Motor neuron (in vitro differentiated cells): Measurements from ENCODE around the gene GPRC5D. TPM values are rescaled to one million over a fixed set of nuclear protein-coding genes. Genes with fewer than 3 reads are reported as not detected.

ENCODE experiments used
- ATAC-seq, 8 experiments: fragments of 200-7000 bp; cut with Tn5 transposase; replicated peaks in 6 of 8; 2 replicates each; pipeline ENCODE4 v1.8.0; 2021; ENCODE audit warnings: mild to moderate bottlenecking in 8 of 8, moderate library complexity in 8 of 8
- H3K27ac ChIP-seq, 2 donors: fragments of 250-450 bp; sonication (Bioruptor Pico); 2 replicates each; pipeline ENCODE4 v1.9.0; 2021; ENCODE audit warnings: antibody characterized with exemption in 2 of 2, mild to moderate bottlenecking in 2 of 2, moderate library complexity in 1 of 2
- H3K4me1 ChIP-seq, 2 donors: fragments of 250-450 bp; sonication (Bioruptor Pico); replicated peaks in 1 of 2; 2 replicates each; pipeline ENCODE4 v1.6.1; 2021; ENCODE audit warnings: antibody characterized with exemption in 2 of 2, mild to moderate bottlenecking in 2 of 2, moderate library complexity in 1 of 2
- H3K4me3 ChIP-seq, 5 donors: fragments of 250-450 bp; sonication (Bioruptor Pico); 2 replicates each; pipeline ENCODE4 v1.9.0; 2021; ENCODE audit warnings: antibody characterized with exemption in 5 of 5, mild to moderate bottlenecking in 5 of 5, moderate library complexity in 4 of 5
- WGBS, 10 experiments: fragments of 450-650 bp; shearing (Covaris generic); methylation state at CpG; one replicate each; pipeline ENCODE4 v1.0.0; 2022; 5-methylcytosine and 5-hydroxymethylcytosine counted together
- in situ Hi-C, 9 experiments: fragments of 400-800 bp; cut with MboI; loops; one replicate each; pipeline ENCODE4 v1.15.0; 2021; ENCODE audit warnings: low sequenced_read_pairs in 9 of 9, low pct_unique_long_range_greater_than_20kb in 2 of 9; ENCODE audit not compliant: unreplicated experiment in 9 of 9
- total RNA-seq, 8 experiments: library from RNA; unstranded; fragments of 300-600 nt; gene quantifications; 2 replicates each; pipeline versions ENCODE4 v1.2.3 to v1.2.4, GENCODE V29; 2022

Gene GPRC5D
- total RNA-seq, 8 experiments from 2014 or later = 0.66 to 4.7 (median 0.88) TPM; not detected in 3

- WGBS, 10 experiments = 63 to 100% (median 100%) methylated on average over 1 to 3 of the region's 5 CpGs; no CpG with 5 or more reads in 3 of the 10 experiments
- Histone ChIP-seq H3K4me3 (no peak overlapping the region), H3K4me1 (peaks cover 7 to 10% of the 10 kb centered on the region in 2 donors), H3K27ac (no peak overlapping the region)
- in situ Hi-C loops = loop anchor here in 7 of 9 experiments (10.0 to 25.0 kb wide), 3 partner anchors 72 to 302 kb away; no protein-coding TSS in a partner anchor
- ATAC-seq = no peak
Observed at GRCh38 chr12:12912711-12913110, 39.3 kb downstream of the GPRC5D start.

DNA sequence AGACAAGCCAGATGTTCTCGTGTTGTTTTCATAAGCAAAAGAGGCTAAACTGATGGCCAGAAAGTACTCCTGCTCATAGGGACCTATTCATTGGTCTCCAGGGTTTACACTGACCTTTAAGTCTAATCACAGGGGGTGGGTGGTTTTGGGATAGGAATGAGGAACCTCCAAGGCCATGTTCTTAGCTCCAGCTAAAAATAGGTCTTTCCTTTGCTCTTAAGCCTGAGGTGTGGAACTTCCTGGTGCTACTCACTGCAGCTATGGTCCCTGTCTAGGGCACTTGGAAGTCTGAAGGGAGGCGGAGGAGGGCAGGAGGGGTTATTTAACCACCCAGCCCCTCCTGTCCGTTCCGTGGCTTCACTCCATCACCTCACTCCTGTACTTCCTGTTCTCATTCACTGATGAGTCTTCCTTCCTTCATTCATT is 42.0 kb downstream of the GPRC5D start:
- in situ Hi-C loops = loop anchor here in 7 of 9 experiments (10.0 to 25.0 kb wide), 4 partner anchors 75 to 305 kb away; no protein-coding TSS in a partner anchor
- Histone ChIP-seq H3K4me1 (no peaks in the 10 kb centered on the region), H3K27ac (no peak overlapping the region), H3K4me3 (no peak overlapping the region)
- 50 to 93% (median 77%) methylated on average over 1 to 4 of the region's 4 CpGs; no CpG with 5 or more reads in 3 of the 10 experiments for WGBS, 10 experiments
- ATAC-seq = no peak

DNA sequence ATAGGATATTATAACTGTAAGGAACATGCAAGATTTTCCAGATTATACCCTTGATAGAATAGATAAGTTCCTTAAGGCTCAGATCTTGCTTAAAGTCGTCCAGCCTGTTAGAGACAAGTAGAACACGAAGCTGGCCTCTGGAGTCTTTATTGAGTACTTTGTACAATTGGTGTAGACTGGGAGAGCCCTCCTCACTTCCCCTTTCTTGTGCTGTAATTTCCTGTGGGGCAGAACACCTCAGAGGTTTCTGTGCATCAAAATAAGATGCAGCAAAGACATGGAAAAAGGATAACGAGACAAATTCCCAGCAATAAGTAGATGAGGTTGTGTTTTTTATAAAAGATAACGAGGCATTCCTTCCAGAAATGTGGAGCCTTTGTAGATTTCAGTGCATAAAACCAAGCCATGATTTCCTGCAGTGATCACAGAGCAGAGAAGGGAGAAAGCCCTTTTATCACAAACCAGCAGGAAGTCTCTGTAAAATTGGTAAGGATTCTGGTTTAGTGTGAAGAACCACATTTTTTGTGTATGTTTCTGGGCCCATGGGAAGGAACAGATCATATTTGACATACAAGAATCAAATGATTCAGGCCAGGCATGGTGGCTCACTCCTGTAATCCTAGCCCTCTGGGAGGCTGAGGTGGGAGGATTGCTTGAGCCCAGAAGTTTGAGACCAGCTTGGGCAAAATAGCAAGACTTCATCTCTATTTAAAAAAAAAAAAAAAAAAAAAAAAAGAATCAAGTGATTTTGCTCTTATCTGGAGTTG is 42.6 kb downstream of the GPRC5D start:
- Histone ChIP-seq H3K4me1 (no peaks in the 10 kb centered on the region), H3K27ac (no peak overlapping the region), H3K4me3 (no peak overlapping the region)
- 40 to 95% (median 67%) methylated on average over 1 to 4 of the region's 4 CpGs; no CpG with 5 or more reads in 2 of the 10 experiments for WGBS, 10 experiments
- in situ Hi-C loops = loop anchor here in 4 of 9 experiments (10.0 to 25.0 kb wide), 2 partner anchors 75 to 303 kb away; no protein-coding TSS in a partner anchor
- no peak for ATAC-seq

DNA sequence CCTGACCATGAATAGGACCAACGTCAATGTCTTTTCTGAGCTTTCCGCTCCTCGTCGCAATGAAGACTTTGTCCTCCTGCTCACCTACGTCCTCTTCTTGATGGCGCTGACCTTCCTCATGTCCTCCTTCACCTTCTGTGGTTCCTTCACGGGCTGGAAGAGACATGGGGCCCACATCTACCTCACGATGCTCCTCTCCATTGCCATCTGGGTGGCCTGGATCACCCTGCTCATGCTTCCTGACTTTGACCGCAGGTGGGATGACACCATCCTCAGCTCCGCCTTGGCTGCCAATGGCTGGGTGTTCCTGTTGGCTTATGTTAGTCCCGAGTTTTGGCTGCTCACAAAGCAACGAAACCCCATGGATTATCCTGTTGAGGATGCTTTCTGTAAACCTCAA is 43.3 kb downstream of the GPRC5D start:
- Histone ChIP-seq H3K4me1 (no peaks in the 10 kb centered on the region), H3K27ac (no peak overlapping the region), H3K4me3 (no peak overlapping the region)
- WGBS, 10 experiments = 82 to 100% (median 93%) methylated on average over 1 to 6 of the region's 12 CpGs; no CpG with 5 or more reads in 2 of the 10 experiments
- in situ Hi-C loops = loop anchor here in 4 of 9 experiments (10.0 to 25.0 kb wide), 2 partner anchors 74 to 304 kb away; no protein-coding TSS in a partner anchor
- ATAC-seq = no peak

- in situ Hi-C loops = loop anchor here in 4 of 9 experiments (10.0 to 25.0 kb wide), 2 partner anchors 73 to 304 kb away; no protein-coding TSS in a partner anchor
- no peaks in the 10 kb centered on the region for H3K4me1 ChIP-seq
- H3K4me3 ChIP-seq = no peak overlapping the region
- no peak for ATAC-seq
- WGBS, 10 experiments = 80 to 100% (median 88%) methylated on average over 1 to 14 of the region's 14 CpGs; no CpG with 5 or more reads in 5 of the 10 experiments
- no peak overlapping the region for H3K27ac ChIP-seq
Observed at GRCh38 chr12:12908252-12908651, 43.7 kb downstream of the GPRC5D start.

- no peak overlapping the region for H3K4me3 ChIP-seq
Observed at GRCh38 chr12:12907552-12907951, 44.4 kb downstream of the GPRC5D start.

DNA sequence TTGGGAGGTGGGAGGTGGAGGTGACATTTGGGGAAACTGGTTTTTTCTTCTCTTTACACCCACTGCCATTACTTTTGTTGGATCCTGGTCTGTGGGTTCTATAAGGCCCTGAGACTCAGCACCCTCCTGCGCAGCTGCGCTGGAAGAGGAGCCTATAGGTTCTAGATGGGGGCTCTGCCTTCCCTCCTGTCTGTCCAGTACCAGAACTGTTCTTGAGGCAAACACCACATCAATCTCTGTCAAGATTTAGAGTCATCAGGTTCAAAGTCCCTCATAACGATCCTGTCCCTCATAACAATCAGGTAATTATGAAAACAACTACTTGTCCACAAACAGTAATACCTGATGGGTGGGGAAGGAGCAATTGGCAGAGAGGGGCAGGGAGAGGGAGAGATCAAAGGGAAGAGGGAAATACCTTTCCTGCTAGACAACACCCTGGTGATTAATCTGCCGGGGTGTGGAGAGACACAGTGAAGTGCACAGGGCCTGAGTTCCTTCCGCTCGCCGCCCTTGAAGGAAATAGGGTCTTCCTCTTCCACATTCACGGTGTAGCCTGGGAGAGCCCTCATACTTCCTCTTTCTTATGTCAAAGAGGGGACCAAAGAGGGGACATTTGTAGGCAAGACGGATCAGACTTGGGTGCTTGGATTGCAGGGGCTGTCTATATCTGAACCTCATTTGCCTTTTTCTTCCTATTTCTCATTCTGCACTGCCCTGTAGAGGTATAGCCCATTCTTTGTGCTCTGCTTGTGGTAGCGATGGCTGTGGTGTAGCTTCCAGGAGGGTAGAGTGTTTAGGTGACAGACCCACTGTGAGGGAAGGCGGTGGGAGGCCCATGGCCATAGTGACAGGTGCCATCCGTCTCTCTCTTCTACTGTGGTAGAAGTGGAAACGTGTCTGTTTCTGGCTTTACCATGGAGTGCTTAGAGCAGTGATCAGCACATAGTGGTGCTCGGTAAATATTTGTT is 48.0 kb downstream of the GPRC5D start:
- Histone ChIP-seq H3K4me1 (peaks cover 0 to 5% of the 10 kb centered on the region in 2 donors), H3K4me3 (no peak overlapping the region), H3K27ac (no peak overlapping the region)
- WGBS, 10 experiments = 70 to 100% (median 88%) methylated on average over 1 to 12 of the region's 14 CpGs; no CpG with 5 or more reads in 2 of the 10 experiments
- in situ Hi-C loops = loop anchor here in 4 of 9 experiments (10.0 to 25.0 kb wide), 2 partner anchors 69 to 308 kb away; no protein-coding TSS in a partner anchor
- peak in 1 of 8 experiments; percentile 15 for ATAC-seq

More at GRCh38 chr12:12907552-12907951, 44.4 kb downstream of the GPRC5D start:
- in situ Hi-C loops = loop anchor here in 4 of 9 experiments (10.0 to 25.0 kb wide), 2 partner anchors 73 to 305 kb away; no protein-coding TSS in a partner anchor
- Histone ChIP-seq H3K4me1 (no peaks in the 10 kb centered on the region), H3K27ac (no peak overlapping the region)
- no peak for ATAC-seq
- WGBS, 10 experiments = 78 to 100% (median 91%) methylated on average over 1 to 5 of the region's 5 CpGs; no CpG with 5 or more reads in 2 of the 10 experiments

DNA sequence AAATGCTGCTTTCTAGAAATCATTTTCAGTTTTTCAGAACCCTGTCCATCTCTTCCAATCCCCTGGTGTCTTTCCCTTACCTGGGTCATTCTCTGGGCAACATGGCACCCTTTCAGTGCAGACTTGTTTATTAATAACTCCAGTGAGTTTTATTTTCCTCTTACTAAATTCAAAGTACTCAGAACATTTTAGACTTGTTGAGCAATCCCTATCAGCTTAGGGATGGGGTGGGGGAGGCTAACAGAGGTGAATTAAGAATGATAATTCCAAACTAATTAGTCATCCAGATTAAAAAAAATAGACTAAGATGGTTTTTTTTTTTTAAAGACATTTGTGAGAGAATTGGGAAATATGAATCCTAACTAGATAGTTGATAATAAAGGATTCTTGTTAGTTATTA is 49.9 kb downstream of the GPRC5D start:
- Histone ChIP-seq H3K27ac (no peak overlapping the region), H3K4me1 (peaks cover 0 to 5% of the 10 kb centered on the region in 2 donors), H3K4me3 (no peak overlapping the region)
- in situ Hi-C loops = loop anchor here in 4 of 9 experiments (10.0 to 25.0 kb wide), 2 partner anchors 67 to 310 kb away; no protein-coding TSS in a partner anchor
- ATAC-seq = no peak

GRCh38 chr12:12901158-12901791 is 50.7 kb downstream of the GPRC5D start:
- no peak overlapping the region for H3K4me3 ChIP-seq
- H3K27ac ChIP-seq = no peak overlapping the region
- peaks cover 0 to 5% of the 10 kb centered on the region in 2 donors for H3K4me1 ChIP-seq
- peak; percentile 53 to 86 (median 80) for ATAC-seq
- 0 to 100% (median 48%) methylated on average over 1 to 4 of the region's 10 CpGs; no CpG with 5 or more reads in 2 of the 10 experiments for WGBS, 10 experiments
- in situ Hi-C loops = loop anchor here in 4 of 9 experiments (10.0 to 25.0 kb wide), 2 partner anchors 66 to 311 kb away; no protein-coding TSS in a partner anchor

- Histone ChIP-seq H3K4me3 (no peak overlapping the region), H3K4me1 (peaks cover 0 to 5% of the 10 kb centered on the region in 2 donors), H3K27ac (no peak overlapping the region)
- in situ Hi-C loops = loop anchor here in 4 of 9 experiments (10.0 to 25.0 kb wide), 2 partner anchors 66 to 312 kb away; no protein-coding TSS in a partner anchor
- ATAC-seq = no peak
- 0 to 100% (median 14%) methylated on average over 1 to 2 of the region's 2 CpGs; no CpG with 5 or more reads in 3 of the 10 experiments for WGBS, 10 experiments
Observed at GRCh38 chr12:12900786-12901157, 51.2 kb downstream of the GPRC5D start.

GRCh38 chr12:12899530-12900380 is 52.2 kb downstream of the GPRC5D start:
- in situ Hi-C loops = loop anchor here in 4 of 9 experiments (10.0 to 25.0 kb wide), 2 partner anchors 65 to 313 kb away; no protein-coding TSS in a partner anchor
- H3K4me3 ChIP-seq = no peak overlapping the region
- peaks cover 0 to 5% of the 10 kb centered on the region in 2 donors for H3K4me1 ChIP-seq
- WGBS, 10 experiments = 0 to 100% (median 79%) methylated on average over 1 to 7 of the region's 10 CpGs
- peak; percentile 34 to 85 (median 67) for ATAC-seq
- peak overlapping the region in 1 of 2 donors; percentile 43 for H3K27ac ChIP-seq
